WTC11 (cell line): ENCODE data around the gene HS3ST3A1.

Source experiments
- IRF2 ChIP-seq: sonication (generic); formaldehyde crosslinking; IDR thresholded peaks from 2 replicates; pipeline ENCODE4 v1.8.0; 2022; ENCODE audit warnings: low read depth, missing genetic modification reagents, borderline replicate concordance
- SP1 ChIP-seq: sonication (generic); formaldehyde crosslinking; conservative IDR thresholded peaks from 2 replicates; pipeline ENCODE4 v1.8.1; 2022; ENCODE audit warnings: missing genetic modification reagents
- ZNF121 ChIP-seq: sonication (generic); formaldehyde crosslinking; IDR thresholded peaks from 2 replicates; pipeline ENCODE4 v1.8.0; 2023; ENCODE audit warnings: missing genetic modification reagents
- TF ChIP-seq, protein P1 (sequence below): fragments of 200-600 bp; IDR thresholded peaks from 2 replicates; pipeline ENCODE4 v1.8.0; 2022; ENCODE audit warnings: antibody characterized with exemption
- TF ChIP-seq, protein P2 (sequence below): sonication (generic); formaldehyde crosslinking; IDR thresholded peaks from 2 replicates; pipeline ENCODE4 v1.8.1; 2022; ENCODE audit warnings: low read depth, mild to moderate bottlenecking, moderate library complexity, missing genetic modification reagents, borderline replicate concordance
- TF ChIP-seq, protein P3 (sequence below): sonication (generic); formaldehyde crosslinking; IDR thresholded peaks from 2 replicates; pipeline ENCODE4 v1.8.0; 2023; ENCODE audit warnings: missing genetic modification reagents
- TF ChIP-seq, protein P4 (sequence below): fragments of 250-450 bp; sonication (Bioruptor Pico); IDR thresholded peaks from 2 replicates; pipeline ENCODE4 v1.9.0; 2021; ENCODE audit warnings: mild to moderate bottlenecking
- TF ChIP-seq, protein P5 (sequence below): sonication (generic); formaldehyde crosslinking; IDR thresholded peaks from 2 replicates; pipeline ENCODE4 v1.8.1; 2022; ENCODE audit warnings: mild to moderate bottlenecking, moderate library complexity, missing genetic modification reagents

DNA sequence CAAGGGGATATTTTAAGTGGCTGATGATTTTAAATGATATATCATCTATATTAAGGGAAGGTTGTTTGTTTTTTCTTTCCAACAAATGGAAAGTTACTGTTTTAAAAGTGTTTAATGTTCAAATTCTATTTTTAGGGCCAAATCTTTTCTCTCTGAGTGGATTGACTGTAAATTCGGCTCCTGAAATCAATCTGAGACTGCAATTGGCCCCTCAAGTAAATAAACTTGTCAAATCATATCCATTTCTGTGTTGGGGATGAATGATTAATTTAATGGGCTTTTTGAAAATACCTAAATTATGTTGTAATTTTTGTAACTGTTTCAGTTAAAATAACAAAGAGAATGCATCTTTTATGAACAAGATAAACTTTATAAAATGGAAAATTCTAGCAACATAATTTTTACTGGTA, 2.6 kb downstream of the HS3ST3A1 start:
- TF ChIP-seq IRF2 (CRISPR knock-in tag) = no peak
- TF ChIP-seq, protein P1, sequence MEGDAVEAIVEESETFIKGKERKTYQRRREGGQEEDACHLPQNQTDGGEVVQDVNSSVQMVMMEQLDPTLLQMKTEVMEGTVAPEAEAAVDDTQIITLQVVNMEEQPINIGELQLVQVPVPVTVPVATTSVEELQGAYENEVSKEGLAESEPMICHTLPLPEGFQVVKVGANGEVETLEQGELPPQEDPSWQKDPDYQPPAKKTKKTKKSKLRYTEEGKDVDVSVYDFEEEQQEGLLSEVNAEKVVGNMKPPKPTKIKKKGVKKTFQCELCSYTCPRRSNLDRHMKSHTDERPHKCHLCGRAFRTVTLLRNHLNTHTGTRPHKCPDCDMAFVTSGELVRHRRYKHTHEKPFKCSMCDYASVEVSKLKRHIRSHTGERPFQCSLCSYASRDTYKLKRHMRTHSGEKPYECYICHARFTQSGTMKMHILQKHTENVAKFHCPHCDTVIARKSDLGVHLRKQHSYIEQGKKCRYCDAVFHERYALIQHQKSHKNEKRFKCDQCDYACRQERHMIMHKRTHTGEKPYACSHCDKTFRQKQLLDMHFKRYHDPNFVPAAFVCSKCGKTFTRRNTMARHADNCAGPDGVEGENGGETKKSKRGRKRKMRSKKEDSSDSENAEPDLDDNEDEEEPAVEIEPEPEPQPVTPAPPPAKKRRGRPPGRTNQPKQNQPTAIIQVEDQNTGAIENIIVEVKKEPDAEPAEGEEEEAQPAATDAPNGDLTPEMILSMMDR = no peak
- TF ChIP-seq SP1 = no peak
- no peak for TF ChIP-seq ZNF121 (CRISPR knock-in tag)
- TF ChIP-seq, protein P2, sequence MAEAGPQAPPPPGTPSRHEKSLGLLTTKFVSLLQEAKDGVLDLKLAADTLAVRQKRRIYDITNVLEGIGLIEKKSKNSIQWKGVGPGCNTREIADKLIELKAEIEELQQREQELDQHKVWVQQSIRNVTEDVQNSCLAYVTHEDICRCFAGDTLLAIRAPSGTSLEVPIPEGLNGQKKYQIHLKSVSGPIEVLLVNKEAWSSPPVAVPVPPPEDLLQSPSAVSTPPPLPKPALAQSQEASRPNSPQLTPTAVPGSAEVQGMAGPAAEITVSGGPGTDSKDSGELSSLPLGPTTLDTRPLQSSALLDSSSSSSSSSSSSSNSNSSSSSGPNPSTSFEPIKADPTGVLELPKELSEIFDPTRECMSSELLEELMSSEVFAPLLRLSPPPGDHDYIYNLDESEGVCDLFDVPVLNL (CRISPR knock-in tag) = no peak
- TF ChIP-seq, protein P3, sequence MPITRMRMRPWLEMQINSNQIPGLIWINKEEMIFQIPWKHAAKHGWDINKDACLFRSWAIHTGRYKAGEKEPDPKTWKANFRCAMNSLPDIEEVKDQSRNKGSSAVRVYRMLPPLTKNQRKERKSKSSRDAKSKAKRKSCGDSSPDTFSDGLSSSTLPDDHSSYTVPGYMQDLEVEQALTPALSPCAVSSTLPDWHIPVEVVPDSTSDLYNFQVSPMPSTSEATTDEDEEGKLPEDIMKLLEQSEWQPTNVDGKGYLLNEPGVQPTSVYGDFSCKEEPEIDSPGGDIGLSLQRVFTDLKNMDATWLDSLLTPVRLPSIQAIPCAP (CRISPR knock-in tag) = no peak
- TF ChIP-seq, protein P4, sequence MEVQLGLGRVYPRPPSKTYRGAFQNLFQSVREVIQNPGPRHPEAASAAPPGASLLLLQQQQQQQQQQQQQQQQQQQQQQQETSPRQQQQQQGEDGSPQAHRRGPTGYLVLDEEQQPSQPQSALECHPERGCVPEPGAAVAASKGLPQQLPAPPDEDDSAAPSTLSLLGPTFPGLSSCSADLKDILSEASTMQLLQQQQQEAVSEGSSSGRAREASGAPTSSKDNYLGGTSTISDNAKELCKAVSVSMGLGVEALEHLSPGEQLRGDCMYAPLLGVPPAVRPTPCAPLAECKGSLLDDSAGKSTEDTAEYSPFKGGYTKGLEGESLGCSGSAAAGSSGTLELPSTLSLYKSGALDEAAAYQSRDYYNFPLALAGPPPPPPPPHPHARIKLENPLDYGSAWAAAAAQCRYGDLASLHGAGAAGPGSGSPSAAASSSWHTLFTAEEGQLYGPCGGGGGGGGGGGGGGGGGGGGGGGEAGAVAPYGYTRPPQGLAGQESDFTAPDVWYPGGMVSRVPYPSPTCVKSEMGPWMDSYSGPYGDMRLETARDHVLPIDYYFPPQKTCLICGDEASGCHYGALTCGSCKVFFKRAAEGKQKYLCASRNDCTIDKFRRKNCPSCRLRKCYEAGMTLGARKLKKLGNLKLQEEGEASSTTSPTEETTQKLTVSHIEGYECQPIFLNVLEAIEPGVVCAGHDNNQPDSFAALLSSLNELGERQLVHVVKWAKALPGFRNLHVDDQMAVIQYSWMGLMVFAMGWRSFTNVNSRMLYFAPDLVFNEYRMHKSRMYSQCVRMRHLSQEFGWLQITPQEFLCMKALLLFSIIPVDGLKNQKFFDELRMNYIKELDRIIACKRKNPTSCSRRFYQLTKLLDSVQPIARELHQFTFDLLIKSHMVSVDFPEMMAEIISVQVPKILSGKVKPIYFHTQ = no peak
- TF ChIP-seq, protein P5, sequence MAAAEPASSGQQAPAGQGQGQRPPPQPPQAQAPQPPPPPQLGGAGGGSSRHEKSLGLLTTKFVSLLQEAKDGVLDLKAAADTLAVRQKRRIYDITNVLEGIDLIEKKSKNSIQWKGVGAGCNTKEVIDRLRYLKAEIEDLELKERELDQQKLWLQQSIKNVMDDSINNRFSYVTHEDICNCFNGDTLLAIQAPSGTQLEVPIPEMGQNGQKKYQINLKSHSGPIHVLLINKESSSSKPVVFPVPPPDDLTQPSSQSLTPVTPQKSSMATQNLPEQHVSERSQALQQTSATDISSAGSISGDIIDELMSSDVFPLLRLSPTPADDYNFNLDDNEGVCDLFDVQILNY (CRISPR knock-in tag) = no peak
